ENCODE data around the gene DTWD2. TPM values are rescaled to one million over a fixed set of nuclear protein-coding genes. Genes with fewer than 3 reads are reported as not detected.

Gene DTWD2
- polyA plus RNA-seq, 1 donor from 2014 or later: 3.3 TPM

- no peaks in the 10 kb centered on the region for H4K20me1 ChIP-seq (ENCODE audit: insufficient read depth)
- no peak overlapping the region for H3K4me3 ChIP-seq (ENCODE audit: low read length)
- no peaks in the 10 kb centered on the region for H3F3A ChIP-seq (ENCODE audit: insufficient read depth, low read length, poor library complexity, severe bottlenecking)
- TF ChIP-seq SMC3 (conservative IDR thresholded peaks at IDR 0.05; ENCODE audit: poor library complexity) (no peak), TAF1 (IDR thresholded peaks at IDR 0.05; ENCODE audit: low read depth) (no peak), EP300 (conservative IDR thresholded peaks at IDR 0.05; ENCODE audit: poor library complexity, severe bottlenecking) (no peak), MXI1 (conservative IDR thresholded peaks at IDR 0.05; ENCODE audit: poor library complexity, severe bottlenecking) (no peak), RAD21 (conservative IDR thresholded peaks at IDR 0.05) (no peak), CTCF (IDR thresholded peaks at IDR 0.05; ENCODE audit: poor library complexity, severe bottlenecking) (no peak), REST (IDR thresholded peaks at IDR 0.05; ENCODE audit: borderline replicate concordance) (no peak), POLR2AphosphoS5 (IDR thresholded peaks at IDR 0.05) (no peak)
- H3K9me2 ChIP-seq (ENCODE audit: insufficient read depth, low read length): no peaks in the 10 kb centered on the region
- H3K27me3 ChIP-seq (ENCODE audit: insufficient read depth, low read depth, low read length): no peaks in the 10 kb centered on the region
- no peak overlapping the region for H3K27ac ChIP-seq (ENCODE audit: low read length)
- no peak overlapping the region for H2AFZ ChIP-seq (ENCODE audit: low read depth, low read length)
- H3K9me3 ChIP-seq (ENCODE audit: low read length): no peaks in the 10 kb centered on the region
- H3K79me2 ChIP-seq (replicated peaks; ENCODE audit: insufficient read depth, low read length): peaks cover 4% of the 10 kb centered on the region
- H3K4me2 ChIP-seq (ENCODE audit: low read length): no peak overlapping the region
- H3K36me3 ChIP-seq (ENCODE audit: insufficient read depth, low read length): no peaks in the 10 kb centered on the region
- no peak overlapping the region for H3K9ac ChIP-seq (ENCODE audit: low read length)
Observed at GRCh38 chr5:118990582-118990981, 2.2 kb upstream of the DTWD2 start.

- no peaks in the 10 kb centered on the region for H4K20me1 ChIP-seq (ENCODE audit: insufficient read depth)
- H3K4me2 ChIP-seq (ENCODE audit: low read length): no peak overlapping the region
- H2AFZ ChIP-seq (ENCODE audit: low read depth, low read length): no peak overlapping the region
- no peak overlapping the region for H3K9ac ChIP-seq (ENCODE audit: low read length)
- H3K36me3 ChIP-seq (ENCODE audit: insufficient read depth, low read length): no peaks in the 10 kb centered on the region
- H3K9me2 ChIP-seq (ENCODE audit: insufficient read depth, low read length): no peaks in the 10 kb centered on the region
- H3K27me3 ChIP-seq (ENCODE audit: insufficient read depth, low read depth, low read length): no peaks in the 10 kb centered on the region
- H3K79me2 ChIP-seq (replicated peaks; ENCODE audit: insufficient read depth, low read length): peaks cover 4% of the 10 kb centered on the region
- TF ChIP-seq REST (IDR thresholded peaks at IDR 0.05; ENCODE audit: borderline replicate concordance) (no peak), SMC3 (conservative IDR thresholded peaks at IDR 0.05; ENCODE audit: poor library complexity) (no peak), RAD21 (conservative IDR thresholded peaks at IDR 0.05) (no peak)
- no peaks in the 10 kb centered on the region for H3F3A ChIP-seq (ENCODE audit: insufficient read depth, low read length, poor library complexity, severe bottlenecking)
- H3K4me3 ChIP-seq (ENCODE audit: low read length): no peak overlapping the region
- no peaks in the 10 kb centered on the region for H3K9me3 ChIP-seq (ENCODE audit: low read length)
- H3K27ac ChIP-seq (ENCODE audit: low read length): no peak overlapping the region
Observed at GRCh38 chr5:118989816-118990215, 1.5 kb upstream of the DTWD2 start.

Data from neural cell (in vitro differentiated cells).